Naive B cell (primary cell): ENCODE results near the gene SNAPC3. TPM values are rescaled to one million over a fixed set of nuclear protein-coding genes. Genes with fewer than 3 reads are reported as not detected.

ENCODE experiments used
- ATAC-seq, 2 donors: fragments of 150-1000 bp; cut with Tn5 transposase; 2 replicates each; pipeline ENCODE4 v1.10.0; 2021; ENCODE audit warnings: low read depth in 2 of 2, mild to moderate bottlenecking in 2 of 2, moderate library complexity in 2 of 2
- DNase-seq: peaks from one replicate; pipeline ENCODE4 v3.0.0; 2022
- H3K27ac Mint-ChIP-seq, 6 donors: one replicate each; pipeline ENCODE4 v1.8.0; 2020 to 2022; ENCODE audit warnings: mild to moderate bottlenecking in 6 of 6, mixed read lengths in 6 of 6, moderate library complexity in 5 of 6, inconsistent platforms in 2 of 6
- H3K27me3 Mint-ChIP-seq, 3 donors: one replicate each; pipeline ENCODE4 v1.8.0; 2021 to 2022; ENCODE audit warnings: mixed read lengths in 3 of 3, mild to moderate bottlenecking in 1 of 3
- H3K36me3 Mint-ChIP-seq, 2 donors: one replicate each; pipeline ENCODE4 v1.8.0; 2020 to 2022; ENCODE audit warnings: mixed read lengths in 2 of 2, inconsistent platforms in 1 of 2, mild to moderate bottlenecking in 1 of 2
- H3K4me1 Mint-ChIP-seq, 3 donors: one replicate each; pipeline ENCODE4 v1.8.0; 2020 to 2022; ENCODE audit warnings: mixed read lengths in 3 of 3, inconsistent platforms in 1 of 3, mild to moderate bottlenecking in 1 of 3, moderate library complexity in 1 of 3
- H3K4me3 Mint-ChIP-seq, 8 donors: one replicate each; pipeline ENCODE4 v1.8.0; 2020 to 2022; ENCODE audit warnings: mild to moderate bottlenecking in 8 of 8, mixed read lengths in 8 of 8, moderate library complexity in 8 of 8, inconsistent platforms in 2 of 8
- H3K9me3 Mint-ChIP-seq, 7 donors: one replicate each; pipeline ENCODE4 v1.8.0; 2020 to 2022; ENCODE audit warnings: mixed read lengths in 7 of 7, mild to moderate bottlenecking in 5 of 7, inconsistent platforms in 2 of 7, moderate library complexity in 1 of 7
- polyA plus RNA-seq, 6 donors: library from polyadenylated mRNA; unstranded; fragments of 300-500 nt; fragmentation: Illumina TruSeq; gene quantifications; one replicate each; pipeline ENCODE4 v1.2.3, GENCODE V29; 2021; ENCODE audit warnings: low read depth in 6 of 6

SNAPC3 gene
- polyA plus RNA-seq, 6 donors from 2014 or later = 16.0 to 25.3 (median 22.0) TPM

- peak; percentile 31 to 36 for ATAC-seq
- Mint-ChIP-seq H3K4me3 (peak overlapping the region; percentile 88 to 99 (median 98)), H3K9me3 (no peaks in the 10 kb centered on the region), H3K27me3 (no peaks in the 10 kb centered on the region), H3K36me3 (peaks cover 11 to 22% of the 10 kb centered on the region in 2 donors), H3K4me1 (peaks cover 59 to 63% (median 63%) of the 10 kb centered on the region in 3 donors), H3K27ac (peak overlapping the region; percentile 85 to 99 (median 97))
- no peak for DNase-seq
These were observed 87.5 kb downstream of the SNAPC3 start for GRCh38 chr9:15509931-15510788.

GRCh38 chr9:15510789-15511575, 88.3 kb downstream of the SNAPC3 start, which contains the start of gene PSIP1:
Gene PSIP1 (minus strand): TSS chr9:15510970. CDS start chr9:15510188, 782 bp downstream.
- H3K36me3 Mint-ChIP-seq = peaks cover 11 to 21% of the 10 kb centered on the region in 2 donors
- peaks cover 0 to 2% (median 0%) of the 10 kb centered on the region in 7 donors for H3K9me3 Mint-ChIP-seq
- peak within 1 kb of the TSS; percentile 92 to 99 (median 98) for H3K4me3 Mint-ChIP-seq
- peak; percentile 89 for DNase-seq
- H3K27ac Mint-ChIP-seq = peak within 1 kb of the TSS; percentile 98 to 100 (median 100)
- ATAC-seq = peak; percentile 80 to 81
- H3K4me1 Mint-ChIP-seq = peaks cover 55 to 65% (median 60%) of the 10 kb centered on the region in 3 donors
- H3K27me3 Mint-ChIP-seq = no peaks in the 10 kb centered on the region

Other genes with a start within 250 kb of the SNAPC3 start
- 1 to 10 TPM in 5 of 6 donors, under 1 TPM in 1; 0.19 to 6.7 (median 3.2) TPM for gene TTC39B, start 115.7 kb upstream of the SNAPC3 start, polyA plus RNA-seq
- 100 to 1,000 TPM in 1 of 6 donors, 10 to 100 TPM in 5; 38.8 to 116 (median 84.6) TPM for gene PSIP1, start 88.1 kb downstream of the SNAPC3 start, polyA plus RNA-seq
- gene CCDC171, start 130.2 kb downstream of the SNAPC3 start, polyA plus RNA-seq = under 1 TPM in 5 of 6 donors, not detected in 1; 0.17 to 0.62 (median 0.38) TPM